Lower leg skin (tissue), 4 donors: ENCODE measurements around the gene DYNLRB1. TPM values are rescaled to one million over a fixed set of nuclear protein-coding genes. Genes with fewer than 3 reads are reported as not detected.
A peak's percentile ranks its signal among the peaks of the same experiment; 100 is the strongest.
"Not testable (repeated sequence)": the region's sequence is repeated elsewhere in the genome, so short reads cannot be mapped to it uniquely, and the experiment has no call there.

Experiments
- DNase-seq, 2 donors: peaks; one replicate each; pipeline ENCODE4 v3.0.0-alpha.2; 2019; ENCODE audit warnings: low spot score in 2 of 2
- H3K4me3 ChIP-seq: fragments of 200-600 bp; sonication (generic); 2 replicates; pipeline ENCODE4 v1.5.1; 2017; ENCODE audit warnings: mild to moderate bottlenecking, low read depth; ENCODE audit not compliant: poor library complexity, severe bottlenecking
- CTCF ChIP-seq, 3 donors: fragments of 450-650 bp; IDR thresholded peaks; one replicate each; pipeline ENCODE4 v1.5.1; 2016; ENCODE audit warnings: antibody characterized with exemption in 3 of 3, mild to moderate bottlenecking in 3 of 3, moderate library complexity in 2 of 3
- POLR2A ChIP-seq, 2 donors: fragments of 450-650 bp; IDR thresholded peaks; one replicate each; pipeline ENCODE4 v1.6.1; 2016 to 2017; ENCODE audit warnings: antibody characterized with exemption in 2 of 2, mild to moderate bottlenecking in 1 of 2, moderate library complexity in 1 of 2
- WGBS, 2 donors: methylation state at CpG; one replicate each; pipeline ENCODE4 v1.1.5; 2018; 5-methylcytosine and 5-hydroxymethylcytosine counted together
- intact Hi-C: fragments of 100-400 bp; cut with DNase I; formaldehyde crosslinking; loops from one replicate; pipeline ENCODE4 v1.15.0; 2023; ENCODE audit warnings: low total_unique reads
- total RNA-seq, 4 donors: library from RNA; depleted of rRNA; stranded (reverse); fragments of >200 nt; gene quantifications; one replicate each; pipeline ENCODE4 v1.1.0, GENCODE V29; 2016

DYNLRB1 gene
- total RNA-seq, 4 donors from 2014 or later: 162 to 232 (median 193) TPM

DNA sequence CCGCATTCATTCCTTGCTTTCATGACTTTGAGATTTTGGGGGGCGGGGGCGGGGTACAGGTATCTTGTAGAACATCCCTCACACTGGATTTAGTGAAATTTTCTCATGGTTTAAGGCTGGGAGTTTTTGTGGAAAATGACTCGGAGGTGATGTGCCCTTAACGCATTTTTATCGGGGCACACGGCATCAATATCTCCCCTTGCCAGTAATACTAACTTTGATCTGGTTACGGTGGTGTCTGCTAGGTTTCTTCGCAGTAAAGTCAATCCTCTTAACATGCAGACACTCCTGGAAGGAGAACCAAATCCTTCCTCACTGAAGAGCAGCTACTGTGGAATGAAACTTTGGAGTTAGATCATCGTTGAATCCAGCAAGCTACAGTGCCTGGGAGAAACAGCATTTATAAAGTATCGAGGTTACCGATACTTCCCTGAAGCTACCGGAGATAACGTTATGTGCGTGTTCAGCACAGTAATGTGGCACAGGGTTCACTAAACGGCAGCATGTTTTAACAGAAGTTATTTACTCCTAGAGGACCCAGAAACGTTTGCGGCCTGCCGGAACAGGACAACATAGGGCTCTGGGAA lies 1.2 kb upstream of the DYNLRB1 start:
- TF ChIP-seq CTCF (IDR thresholded peaks at IDR 0.05) (no peak), POLR2A (IDR thresholded peaks at IDR 0.05) (no peak)
- 27 to 33% methylated on average over 19 of the region's 19 CpGs for WGBS, 2 donors
- intact Hi-C loops: no loop called here
- H3K4me3 ChIP-seq: no peak overlapping the region
- DNase-seq: no peak

GRCh38 chr20:34515484-34516246 lies 557 bp upstream of the DYNLRB1 start:
- TF ChIP-seq POLR2A (IDR thresholded peaks at IDR 0.05) (no peak), CTCF (IDR thresholded peaks at IDR 0.05) (no peak)
- DNase-seq: peak; percentile 70 to 90
- WGBS, 2 donors: 4 to 15% methylated on average over 36 of the region's 36 CpGs
- intact Hi-C loops: no loop called here
- H3K4me3 ChIP-seq: peak overlapping the region; percentile 82

DNA sequence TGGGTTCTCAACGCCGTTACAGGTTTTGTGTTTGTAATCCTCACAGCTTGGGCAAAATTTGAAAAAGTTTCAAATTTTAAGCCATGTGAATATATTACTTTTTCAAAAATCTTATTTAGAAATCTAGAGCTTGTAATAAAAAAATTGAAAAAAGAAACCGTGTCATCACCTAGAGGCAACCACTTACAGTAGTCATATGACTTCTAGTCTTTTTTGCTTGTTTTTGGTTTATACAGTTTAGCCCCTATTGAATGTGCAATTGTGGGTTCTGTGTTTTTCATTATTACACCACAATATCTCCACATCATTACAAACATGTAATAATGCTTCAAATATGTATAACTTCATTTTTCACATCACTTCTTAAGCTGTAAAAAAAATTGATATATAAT lies 888 bp downstream of the DYNLRB1 start:
- H3K4me3 ChIP-seq: peak overlapping the region; percentile 82
- TF ChIP-seq POLR2A (IDR thresholded peaks at IDR 0.05) (no peak), CTCF (IDR thresholded peaks at IDR 0.05) (no peak)
- WGBS, 2 donors: 1 to 3% methylated on average over 3 of the region's 3 CpGs
- no peak for DNase-seq
- intact Hi-C loops: no loop called here

DNA sequence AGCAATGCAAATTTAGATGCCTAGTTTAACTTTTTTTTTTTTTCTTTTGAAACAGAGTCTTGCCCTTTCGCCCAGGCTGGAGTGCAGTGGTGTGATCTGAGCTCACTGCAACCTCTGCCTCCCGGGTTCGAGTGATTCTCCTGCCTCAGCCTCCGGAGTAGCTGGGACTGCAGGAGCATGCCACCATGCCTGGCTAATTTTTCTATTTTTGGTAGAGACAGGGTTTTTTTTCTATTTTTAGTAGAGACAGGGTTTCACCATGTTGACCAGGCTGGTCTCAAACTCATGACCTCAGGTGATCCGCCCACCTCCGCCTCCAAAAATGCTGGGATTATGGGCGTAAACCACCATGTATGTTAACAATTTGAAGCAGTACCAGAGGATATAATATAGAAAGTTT lies 2.6 kb downstream of the DYNLRB1 start:
- DNase-seq: peak in 1 of 2 donors; percentile 77
- H3K4me3 ChIP-seq, intact Hi-C loops: not testable (repeated sequence)
- 92% methylated on average over 7 of the region's 7 CpGs for WGBS, 2 donors

GRCh38 chr20:34519841-34520240 lies 3.6 kb downstream of the DYNLRB1 start:
- peak in 1 of 2 donors; percentile 78 for DNase-seq
- WGBS, 2 donors: 87 to 88% methylated on average over 10 of the region's 10 CpGs
- H3K4me3 ChIP-seq, intact Hi-C loops: not testable (repeated sequence)

DNA sequence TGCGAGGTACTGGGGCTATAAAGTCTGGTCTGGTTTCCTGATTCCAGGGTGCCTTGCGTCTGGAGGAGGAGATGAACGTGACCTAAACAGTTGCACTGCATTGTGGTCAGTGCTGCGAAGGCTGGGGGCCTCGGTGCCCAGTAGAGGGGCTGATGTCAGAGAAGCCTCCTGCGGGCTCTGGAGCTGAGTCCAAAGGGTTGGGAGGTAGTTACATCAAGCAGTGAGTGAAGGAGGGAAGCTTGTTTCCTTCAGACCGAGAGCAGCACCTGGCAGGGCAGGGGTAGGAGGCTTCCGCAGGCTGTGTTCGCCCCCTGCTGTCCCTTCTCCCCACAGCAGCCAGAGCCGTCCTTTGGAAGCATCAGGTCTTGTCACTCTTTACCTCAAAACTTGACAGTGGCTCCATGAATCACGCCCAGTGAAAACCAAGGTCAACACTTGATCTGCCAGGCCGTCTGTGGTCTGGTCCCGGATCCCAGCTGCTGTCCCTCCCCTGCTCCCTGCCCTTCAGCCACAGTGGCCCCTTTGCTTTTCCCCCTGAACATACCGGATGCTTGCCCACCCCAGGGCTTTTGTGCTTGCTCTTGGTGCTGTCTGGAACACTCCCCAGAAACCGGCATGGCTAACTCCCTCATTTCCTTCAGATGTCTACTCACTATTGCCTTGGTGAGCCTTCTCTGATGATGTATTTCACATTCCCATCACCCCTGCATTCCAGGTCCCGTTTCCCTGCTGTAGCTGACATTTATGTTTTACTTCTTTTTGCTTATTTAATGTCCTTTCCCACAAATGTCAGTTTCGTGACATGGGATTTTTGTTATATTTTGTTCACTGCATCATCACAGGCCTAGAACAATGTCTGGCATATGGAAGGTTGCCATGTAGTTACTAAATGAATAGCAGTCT lies 7.0 kb downstream of the DYNLRB1 start:
- peak; percentile 15 to 89 for DNase-seq
- H3K4me3 ChIP-seq: no peak overlapping the region
- intact Hi-C loops: no loop called here
- WGBS, 2 donors: 58% methylated on average over 17 of the region's 17 CpGs
- no peak for TF ChIP-seq POLR2A (IDR thresholded peaks at IDR 0.05)
- TF ChIP-seq CTCF (IDR thresholded peaks at IDR 0.05): peak in 1 of 3 donors; percentile 39
